NCI-H146 treated with DMSO at 0.1 percent for 48 hours (cell line): ENCODE measurements around the gene LIPE.

ENCODE experiments used
- DNase-seq: peaks from one replicate; lab custom pipeline; 2025; ENCODE audit not compliant: unreplicated experiment; lab: John Stamatoyannopoulos, UW

Gene LIPE

DNA sequence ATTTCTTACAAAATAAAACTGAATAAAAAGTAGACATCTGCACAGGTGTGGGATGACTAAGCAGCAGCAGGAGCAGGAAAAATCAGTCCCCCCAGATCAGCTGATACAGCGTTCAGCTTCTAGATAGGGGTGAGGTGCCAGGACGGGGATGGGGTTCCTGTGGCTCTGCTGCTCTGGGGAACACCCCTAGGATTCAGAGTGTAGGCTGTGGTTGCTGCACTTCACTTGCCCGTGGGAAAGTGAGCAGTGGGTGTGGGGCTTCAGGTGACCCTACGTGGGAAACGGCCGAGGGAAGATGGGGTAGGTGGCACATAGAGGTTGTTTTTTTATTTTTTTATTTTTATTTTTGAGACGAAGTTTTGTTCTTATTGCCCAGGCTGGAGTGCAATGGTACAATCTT, 18.8 kb upstream of the LIPE start:
- DNase-seq: no peak

DNA sequence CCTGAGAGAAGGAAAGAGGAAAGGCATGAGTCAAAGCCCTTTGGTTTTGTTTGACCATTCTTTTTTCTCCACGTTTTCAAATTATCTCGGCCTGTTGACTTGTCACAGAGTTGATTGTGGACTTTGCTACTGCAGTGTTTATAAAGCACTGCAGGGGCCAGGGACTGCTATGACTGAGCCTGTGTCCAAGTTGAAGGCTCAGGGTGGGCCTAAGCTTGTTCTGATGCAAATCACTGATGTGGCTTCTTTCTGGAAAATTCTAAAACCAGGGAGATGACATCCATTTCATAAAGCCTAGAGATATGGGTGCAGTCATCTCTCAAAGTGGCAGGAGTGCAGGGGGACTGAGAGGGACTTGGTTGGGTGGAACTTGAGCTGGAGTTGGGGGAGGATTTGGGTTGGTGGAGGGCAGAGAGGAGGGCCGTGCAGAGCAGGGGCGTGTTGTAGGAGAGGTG, 16.8 kb upstream of the LIPE start:
- peak; percentile 92 for DNase-seq

DNA sequence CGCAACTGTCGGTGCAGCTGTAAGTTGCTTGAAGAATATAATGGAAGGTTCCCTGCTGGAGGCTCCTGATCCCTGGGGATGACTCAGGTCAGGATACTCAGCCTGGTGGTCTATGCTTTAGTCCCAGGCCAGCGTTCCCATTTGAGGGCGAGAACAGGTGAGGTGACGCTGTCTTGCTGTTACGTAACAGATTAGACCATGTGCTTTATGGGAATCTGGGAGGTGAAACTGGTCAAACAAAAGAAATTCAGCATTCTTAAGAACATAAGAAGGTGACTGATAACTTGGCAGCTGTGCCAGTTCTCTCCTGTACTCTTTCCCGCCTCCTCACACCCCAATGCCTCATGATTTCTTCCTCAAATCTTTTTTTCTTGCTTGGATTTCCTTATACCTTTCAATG, 15.6 kb upstream of the LIPE start, which contains the start of gene CXCL17:
Gene CXCL17 (minus strand): TSS at position 114 of the 400 bp plus-strand sequence. CDS start 114 bp downstream, outside the sequence.
- no peak for DNase-seq

DNA sequence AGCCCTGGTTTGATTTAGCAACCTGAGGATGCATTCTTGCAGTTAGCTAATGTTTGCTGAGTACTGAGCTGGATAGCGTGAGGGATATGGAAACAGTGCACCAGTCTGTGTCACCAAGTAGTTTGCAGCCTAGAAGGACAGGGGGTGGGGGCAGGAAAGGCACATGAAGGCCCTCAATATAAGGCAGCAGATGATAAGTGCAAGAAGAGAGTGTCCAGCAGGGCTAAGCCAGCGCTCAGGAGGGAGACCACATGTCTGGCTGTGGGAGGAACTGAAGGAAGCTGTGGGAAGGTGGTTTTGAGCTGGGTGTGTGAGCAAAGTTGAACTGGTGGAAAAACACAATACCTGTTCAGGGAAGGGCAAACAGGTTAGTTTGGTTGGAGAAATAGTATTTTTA, 13.9 kb upstream of the LIPE start:
- DNase-seq: peak; percentile 15

DNA sequence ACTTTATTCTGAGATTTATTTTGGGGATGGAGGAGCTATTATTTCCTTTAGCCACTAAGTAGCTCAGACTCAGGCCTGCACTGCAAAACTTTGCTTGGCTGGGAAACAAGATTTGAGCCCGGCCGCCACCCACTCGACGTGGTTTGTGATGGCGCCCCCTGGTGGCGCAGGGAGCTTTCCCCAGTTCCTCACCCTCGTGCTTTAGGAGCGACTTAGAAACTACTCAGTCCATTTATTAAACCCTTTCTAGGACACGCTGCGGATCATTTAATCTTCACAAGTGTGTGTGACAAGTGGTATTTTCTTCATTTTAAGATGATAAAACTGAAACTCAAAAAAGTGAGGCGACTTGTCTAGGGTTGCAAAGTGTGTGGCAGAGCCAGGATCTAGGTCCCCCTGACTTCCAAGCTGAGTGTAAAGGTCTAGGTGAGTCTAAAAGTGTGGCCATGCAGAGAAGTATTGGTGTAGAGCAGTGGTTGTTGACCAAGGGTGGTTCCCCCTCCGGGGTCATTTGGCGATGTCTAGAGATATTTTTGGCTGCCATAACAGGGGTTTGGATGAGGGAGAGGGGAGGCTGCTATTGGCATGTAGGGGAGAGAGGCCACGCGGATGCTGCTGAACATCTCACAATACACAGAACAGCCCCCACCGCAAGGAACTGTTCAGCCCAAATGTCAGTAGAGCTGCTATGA, 13.3 kb upstream of the LIPE start:
- peak; percentile 49 for DNase-seq

DNA sequence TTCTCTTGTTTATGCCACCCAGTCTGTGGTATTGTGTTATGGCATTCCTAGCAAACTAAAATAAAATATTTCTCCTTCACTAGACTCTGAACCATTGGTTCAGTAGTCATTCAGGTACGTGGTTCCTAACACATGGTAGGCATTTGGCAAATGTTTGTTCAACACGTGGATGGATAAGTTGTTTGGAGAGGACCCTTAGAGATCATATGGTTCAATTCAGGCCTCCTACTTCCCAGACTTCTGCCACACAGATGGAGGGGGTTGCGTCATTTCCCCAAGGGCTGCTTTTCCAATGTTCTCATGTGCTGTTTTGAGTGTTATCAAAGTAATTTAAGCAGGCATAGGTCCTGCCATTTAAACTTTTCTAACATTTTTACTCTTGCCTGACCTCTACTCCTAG, 8.8 kb upstream of the LIPE start:
- DNase-seq: no peak

DNA sequence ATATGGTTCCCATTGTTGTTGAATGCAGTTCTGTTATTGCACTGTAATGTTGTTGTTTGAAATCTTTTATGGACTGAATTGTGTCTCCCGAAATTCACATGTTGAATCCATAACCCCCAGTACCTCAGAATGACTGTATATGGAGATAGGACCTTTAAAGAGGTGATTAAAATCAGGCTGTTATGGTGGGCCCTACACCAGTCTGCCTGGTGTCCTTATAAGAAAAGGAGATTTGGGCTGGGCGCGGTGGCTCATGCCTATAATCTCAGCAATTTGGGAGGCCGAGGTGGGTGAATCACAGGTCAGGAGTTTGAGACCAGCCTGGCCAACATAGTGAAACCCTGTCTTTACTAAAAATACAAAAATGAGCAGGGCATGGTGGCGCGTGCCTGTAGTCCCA, 8.1 kb upstream of the LIPE start:
- DNase-seq: no peak

DNA sequence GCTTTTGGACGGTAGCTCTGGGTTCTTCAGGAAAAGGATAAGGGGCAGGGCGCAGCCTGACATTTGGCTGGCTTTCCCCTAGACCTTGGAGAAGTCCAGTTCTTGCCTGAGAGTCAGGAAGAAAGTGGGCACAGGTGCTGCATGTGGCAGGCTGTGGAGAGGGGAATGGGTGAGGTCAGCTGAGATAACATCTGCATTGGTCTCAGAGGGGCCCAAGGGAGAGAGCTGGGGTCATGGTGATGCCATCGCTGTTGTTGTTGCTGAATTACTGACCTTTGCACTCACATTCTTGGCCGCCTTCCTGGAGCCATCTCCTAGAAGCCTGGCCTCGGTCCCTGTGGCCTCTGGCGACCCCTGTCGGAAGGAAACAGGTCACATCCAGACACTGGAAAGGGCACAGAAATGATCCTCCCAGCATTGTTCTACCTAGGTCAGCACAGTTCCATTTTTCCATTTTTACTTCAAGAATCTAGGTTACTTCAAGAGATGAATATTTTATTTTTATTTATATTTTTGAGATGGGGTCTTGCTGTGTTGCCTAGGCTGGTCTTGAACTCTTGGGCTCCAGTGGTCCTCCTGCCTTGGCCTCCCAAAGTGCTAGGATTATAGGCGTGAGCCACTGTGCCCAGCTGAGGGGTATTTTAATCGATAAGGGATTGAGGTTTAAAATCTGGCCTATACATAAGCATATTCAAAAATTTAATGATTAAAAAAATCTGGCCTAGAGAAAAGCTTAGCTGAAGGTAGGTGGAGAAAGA, 6.5 kb upstream of the LIPE start:
- peak; percentile 78 for DNase-seq

DNA sequence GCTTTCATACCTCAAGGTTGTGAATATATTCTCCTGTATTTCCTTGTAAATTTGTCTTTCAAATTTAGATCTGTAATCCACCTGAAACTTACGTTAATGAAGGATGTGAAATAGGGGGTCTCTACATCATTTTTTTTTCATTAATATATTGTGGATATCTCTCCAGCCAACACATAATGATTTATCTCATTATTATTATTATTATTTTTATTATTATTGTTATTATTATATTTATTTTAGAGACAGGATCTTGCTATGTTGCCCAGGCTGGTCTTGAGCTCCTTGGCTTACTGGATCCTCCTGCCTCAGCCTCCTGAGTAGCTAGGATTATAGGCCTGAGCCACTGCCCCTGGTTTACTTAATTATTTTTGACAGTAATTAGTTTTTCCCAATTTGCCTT, 4.3 kb upstream of the LIPE start:
- DNase-seq: no peak

DNA sequence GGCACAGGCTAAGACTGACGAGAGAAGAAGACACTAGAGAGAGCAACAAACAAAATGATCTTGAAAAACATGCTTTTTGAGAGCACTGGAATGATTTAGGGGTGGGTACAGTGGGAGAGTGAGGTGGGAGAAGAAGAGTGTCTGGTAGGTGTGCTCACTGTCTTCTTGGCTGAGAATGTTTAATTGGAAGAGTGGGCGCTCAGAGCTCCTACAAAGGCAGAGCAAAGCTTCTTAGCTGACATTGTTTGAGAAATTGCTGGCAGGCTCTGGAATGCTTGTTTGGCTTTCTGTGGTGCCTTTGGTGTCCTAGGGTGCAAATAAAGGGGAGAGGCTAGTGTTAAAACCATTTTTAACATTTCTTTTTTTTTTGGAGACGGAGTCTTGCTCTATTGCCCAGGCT, 1.5 kb upstream of the LIPE start:
- DNase-seq: no peak

DNA sequence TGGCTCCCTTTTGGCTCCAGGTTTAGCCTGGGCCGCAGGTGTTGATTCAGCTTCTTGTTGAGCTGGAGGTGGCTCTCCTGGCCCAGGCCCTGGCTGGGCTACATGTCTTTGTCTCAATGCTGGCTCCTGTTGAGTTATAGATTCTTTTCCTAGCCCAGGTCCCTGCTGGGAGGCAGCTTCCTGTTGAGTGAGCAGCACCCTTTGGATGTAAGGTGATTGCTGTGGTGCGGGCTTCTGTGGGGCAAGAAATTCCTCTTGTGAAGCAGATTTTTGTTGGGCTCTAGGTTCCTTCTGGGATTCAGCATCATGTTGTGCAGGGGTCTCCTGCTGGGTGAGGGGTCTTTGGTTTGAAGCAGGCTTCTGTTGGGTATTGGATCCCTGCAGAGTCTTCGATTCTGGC, 545 bp downstream of the LIPE start:
- DNase-seq: peak; percentile 71

DNA sequence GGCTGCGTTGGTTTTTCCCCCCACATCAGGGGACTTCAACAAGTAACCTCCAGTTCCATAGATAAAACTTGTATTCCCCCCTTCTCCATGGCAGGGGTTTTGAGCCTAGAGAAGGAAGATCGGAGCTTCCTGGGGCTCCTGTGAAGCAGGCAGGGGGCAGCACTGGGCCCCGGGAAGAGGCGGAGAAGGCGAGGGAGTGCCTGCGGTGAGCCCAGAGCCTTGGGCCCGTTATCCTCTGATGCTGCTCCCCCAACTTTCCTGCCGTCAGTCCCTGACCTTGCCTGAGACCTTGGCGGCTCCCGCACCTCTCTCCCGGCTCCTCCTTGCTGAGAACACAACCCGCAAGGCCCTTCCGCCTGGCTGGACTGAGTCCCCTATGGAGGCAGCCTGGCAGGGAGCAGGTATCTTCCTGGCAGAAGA, 2.5 kb downstream of the LIPE start:
- DNase-seq: no peak

DNA sequence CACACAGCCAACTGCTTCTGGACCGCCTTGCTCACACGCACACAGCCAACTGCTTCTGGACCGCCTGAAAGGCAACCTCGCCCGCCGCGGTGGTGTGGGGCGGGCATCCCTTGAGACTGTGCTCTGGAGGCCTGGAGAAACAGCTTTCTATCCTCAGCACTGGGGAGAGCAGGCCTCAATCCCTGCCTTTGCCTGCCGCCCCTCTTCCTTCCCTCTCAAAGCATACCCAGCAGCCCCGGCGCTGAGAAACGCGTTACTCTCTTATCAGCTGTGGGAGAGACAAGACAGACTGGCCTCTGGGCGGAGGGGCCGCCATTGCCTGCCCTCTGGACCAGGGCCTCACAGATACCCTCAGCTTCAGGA, 2.9 kb downstream of the LIPE start:
- DNase-seq: no peak

DNA sequence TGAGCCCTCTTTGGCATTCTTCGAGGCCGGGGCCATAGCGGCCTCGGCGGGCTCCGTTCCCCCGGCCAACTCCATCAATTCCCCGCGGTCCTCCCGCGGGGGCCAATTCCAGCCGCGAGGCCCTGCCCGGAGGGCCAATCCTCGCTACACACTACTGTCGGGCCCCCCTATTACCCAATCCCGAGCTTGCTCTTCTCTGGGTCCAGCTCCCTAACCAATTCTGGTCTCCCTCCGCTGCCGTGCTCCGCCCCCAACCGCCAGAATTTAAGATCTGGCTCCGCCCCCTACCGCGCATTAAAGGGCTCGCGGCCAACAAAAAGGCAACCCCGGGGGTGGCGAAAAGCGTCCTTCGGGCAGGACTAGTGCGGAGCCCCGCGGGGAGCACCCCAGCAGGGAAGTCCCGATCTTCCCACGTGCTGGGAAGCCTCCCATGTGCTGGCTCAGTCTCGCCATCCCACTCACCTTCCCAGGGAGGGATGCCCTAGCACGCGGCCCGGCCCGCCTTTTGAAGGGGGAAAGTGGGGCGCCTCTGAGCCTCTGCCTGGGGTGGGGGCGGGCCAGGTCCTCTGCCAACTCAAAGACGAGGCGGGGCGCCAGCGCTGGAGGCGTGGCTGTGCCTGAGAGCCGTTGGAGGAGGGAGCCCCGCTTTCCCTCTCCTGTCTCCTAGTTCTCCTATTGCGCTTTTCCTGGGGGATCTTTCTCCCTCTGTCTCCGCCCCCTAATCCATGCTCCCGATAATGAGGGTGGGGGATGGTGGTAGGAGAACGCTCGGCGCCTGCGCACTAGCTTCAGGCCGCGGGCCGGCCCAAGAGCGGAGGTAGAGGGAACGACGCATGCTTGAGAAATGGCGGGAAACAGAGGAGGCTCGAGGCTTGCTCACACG, 3.5 kb downstream of the LIPE start:
- peak; percentile 90 for DNase-seq

DNA sequence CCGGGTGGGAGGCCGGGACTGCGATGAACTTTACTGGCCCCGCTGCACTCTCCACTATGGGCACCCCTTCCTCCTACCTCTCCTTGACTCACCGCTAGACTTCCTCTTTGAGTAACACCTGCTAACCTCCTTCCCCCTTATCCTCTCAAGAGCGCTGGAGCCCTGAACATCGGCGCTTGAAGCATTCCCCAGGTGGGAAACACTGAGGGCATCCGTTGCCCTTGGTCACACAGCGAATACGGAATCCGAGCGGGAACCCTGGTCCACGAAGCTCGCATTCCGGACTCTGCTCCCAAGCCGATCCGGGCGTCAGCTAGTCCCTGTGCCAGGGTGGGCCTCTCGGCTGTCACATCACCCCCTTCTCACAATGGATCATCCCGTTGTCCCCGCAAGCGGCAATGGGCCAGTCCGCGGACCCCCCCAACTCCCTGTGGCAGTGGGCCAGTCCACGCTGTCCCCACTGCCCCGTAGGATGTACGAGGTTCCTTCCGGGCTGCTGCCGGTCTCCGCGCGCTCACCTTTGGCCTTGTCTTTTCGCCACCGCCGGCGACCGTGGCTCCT, 4.2 kb downstream of the LIPE start:
- peak; percentile 41 for DNase-seq

DNA sequence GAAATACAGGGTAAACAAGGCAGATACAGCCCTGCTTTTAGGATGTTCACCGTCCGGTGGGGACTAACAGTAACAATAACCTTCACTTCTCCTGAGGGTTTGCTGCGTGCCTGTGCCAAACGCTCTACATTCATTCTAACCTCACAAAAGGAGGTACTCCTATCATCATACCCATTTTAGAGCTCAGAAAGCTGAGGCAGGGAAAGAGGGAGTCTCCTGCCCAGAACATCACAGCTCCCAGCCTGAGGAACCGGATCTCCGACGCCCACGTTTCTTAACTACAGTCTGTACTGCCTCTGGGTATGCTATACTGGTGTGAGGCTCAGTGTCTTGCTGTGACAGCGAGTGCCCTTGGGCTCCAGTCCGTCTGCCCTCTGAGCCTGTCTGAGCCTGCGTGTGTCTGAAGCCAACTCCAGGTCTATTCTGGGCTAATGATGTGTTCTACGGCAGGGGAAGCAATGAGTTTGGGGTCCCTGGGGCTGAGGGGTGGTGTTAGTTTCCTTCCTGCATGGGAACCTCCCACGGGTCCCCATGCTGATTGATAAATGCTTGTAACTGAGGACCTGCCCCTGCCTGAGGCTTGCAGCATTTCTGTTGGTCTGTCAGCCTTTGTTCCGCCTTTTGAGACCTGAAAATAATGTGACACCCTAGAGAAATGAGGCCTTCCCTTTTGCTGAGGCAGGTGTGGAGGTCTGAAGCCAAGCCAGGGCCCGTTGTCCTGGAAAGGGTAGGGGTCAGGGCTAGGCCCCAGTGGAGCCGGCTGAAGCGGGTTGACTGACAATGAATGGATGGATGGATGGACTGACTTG, 4.9 kb downstream of the LIPE start:
- no peak for DNase-seq

DNA sequence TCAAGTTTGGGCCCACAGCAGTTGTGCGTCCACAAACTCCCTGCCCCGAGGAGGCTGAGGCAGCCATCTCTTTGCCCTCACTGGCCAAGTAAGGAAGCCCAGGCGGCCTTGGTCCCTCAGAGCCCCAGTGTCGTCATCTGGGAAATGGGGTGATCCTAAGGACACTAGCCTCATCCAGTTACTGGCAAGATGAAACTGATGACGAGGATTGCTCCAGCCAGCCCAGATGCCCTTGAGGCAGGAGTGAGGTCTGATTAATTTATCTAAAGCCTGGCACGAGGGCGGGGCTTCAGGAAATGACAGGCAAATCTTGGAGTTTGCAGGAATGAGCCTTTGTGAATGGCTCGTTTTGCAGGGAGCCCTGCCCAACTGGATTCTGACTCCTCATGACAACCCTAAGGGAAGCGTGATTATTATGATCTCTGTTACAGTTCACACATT, 5.6 kb downstream of the LIPE start:
- DNase-seq: no peak

DNA sequence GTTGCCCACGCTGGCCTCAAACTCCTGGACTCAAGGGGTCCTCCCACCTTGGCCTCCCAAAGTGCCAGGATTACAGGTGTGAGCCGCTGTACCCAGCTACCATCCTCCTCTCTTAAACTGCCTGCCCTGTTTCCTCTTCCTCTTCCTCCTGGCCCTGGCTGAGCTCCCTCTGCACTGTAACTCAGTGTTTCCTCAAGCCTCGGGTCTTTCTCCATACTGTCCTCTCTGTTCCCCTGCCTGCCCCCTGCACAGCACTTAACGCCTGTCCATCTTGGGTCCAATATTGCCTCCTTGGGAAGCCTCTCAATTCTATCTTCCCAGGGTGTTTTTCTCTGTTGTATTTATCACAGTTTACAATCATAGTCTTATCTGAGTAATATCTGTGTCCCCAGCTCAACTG, 6.1 kb downstream of the LIPE start:
- DNase-seq: no peak

DNA sequence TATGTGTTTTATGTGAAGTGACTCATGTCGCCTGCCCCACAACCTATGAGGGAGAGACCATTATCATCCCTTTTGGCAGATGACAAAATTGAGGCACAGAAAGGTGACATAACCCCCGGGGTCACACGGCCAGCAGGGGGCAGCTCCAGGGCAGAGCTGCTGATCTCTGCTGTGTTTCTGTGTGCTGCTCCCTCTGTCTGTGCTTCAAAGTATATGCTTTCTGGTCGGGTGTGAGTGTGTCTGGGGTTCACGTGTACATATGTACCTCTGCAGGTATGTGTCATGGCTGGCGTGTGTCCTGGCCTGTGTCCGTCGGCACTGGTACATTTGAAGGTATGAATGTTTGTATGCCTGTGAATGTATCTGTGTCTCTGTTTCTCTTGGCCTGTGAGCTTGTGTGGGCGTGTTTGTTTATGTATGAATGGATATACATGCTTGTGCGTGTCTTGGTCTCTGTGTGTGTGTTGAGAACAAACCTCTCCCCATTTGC, 7.1 kb downstream of the LIPE start:
- DNase-seq: peak; percentile 6

DNA sequence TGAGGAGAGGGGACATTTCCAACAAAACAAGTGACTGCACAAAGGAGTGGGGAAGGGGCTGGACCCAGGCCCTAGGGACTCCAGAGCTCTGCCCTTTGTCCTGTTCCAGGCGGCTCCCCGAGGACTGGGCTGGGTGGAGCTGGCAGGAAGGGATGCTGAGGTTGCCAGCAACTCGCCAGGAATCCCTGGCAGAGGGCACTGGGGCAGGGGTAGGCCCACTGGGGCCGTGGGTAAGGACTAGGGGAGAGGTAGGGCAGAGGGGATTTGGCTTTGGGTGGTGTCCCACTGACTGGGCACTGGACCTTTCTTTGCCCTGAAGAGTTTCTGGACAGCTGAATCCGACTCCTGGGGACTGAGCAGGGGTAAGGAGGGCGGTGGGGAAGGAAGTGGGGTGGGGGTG, 7.9 kb downstream of the LIPE start:
- DNase-seq: no peak
